Ascending aorta (tissue), 2 donors: Measurements from ENCODE around the gene TBC1D9B. TPM values are rescaled to one million over a fixed set of nuclear protein-coding genes. Genes with fewer than 3 reads are reported as not detected.

ENCODE experiments used
- DNase-seq, 2 donors: peaks; one replicate each; pipeline ENCODE4 v3.0.0-alpha.2; 2019; ENCODE audit warnings: low spot score in 2 of 2
- H3K27ac ChIP-seq, 2 donors: fragments of 200-600 bp; sonication (generic); one replicate each; pipeline ENCODE4 v1.5.1; 2016 to 2017; ENCODE audit warnings: mild to moderate bottlenecking in 1 of 2
- H3K27me3 ChIP-seq: fragments of 200-600 bp; sonication (generic); one replicate; pipeline ENCODE4 v1.5.1; 2017
- H3K36me3 ChIP-seq, 2 donors: fragments of 200-600 bp; sonication (generic); one replicate each; pipeline ENCODE4 v1.5.1; 2016
- H3K4me1 ChIP-seq, 2 donors: fragments of 200-600 bp; sonication (generic); one replicate each; pipeline ENCODE4 v1.5.1; 2016 to 2017; ENCODE audit warnings: mild to moderate bottlenecking in 1 of 2
- H3K4me3 ChIP-seq, 2 donors: fragments of 200-600 bp; sonication (generic); one replicate each; pipeline ENCODE4 v1.5.1; 2016 to 2017; ENCODE audit warnings: mild to moderate bottlenecking in 1 of 2
- H3K9me3 ChIP-seq, 2 donors: fragments of 200-600 bp; sonication (generic); one replicate each; pipeline ENCODE4 v1.5.1; 2016
- intact Hi-C: fragments of 100-400 bp; cut with DNase I; formaldehyde crosslinking; loops from one replicate; pipeline ENCODE4 v1.15.1; 2023
- total RNA-seq: library from RNA; depleted of rRNA; stranded (reverse); fragments of >200 nt; gene quantifications from one replicate; pipeline ENCODE4 v1.1.0, GENCODE V29; 2016
- TF ChIP-seq, protein P1 (sequence below), 3 experiments: fragments of 200-600 bp in 2 of 3; fragments of 450-650 bp in 1 of 3; sonication (generic) in 2 of 3; IDR thresholded peaks; one replicate each; pipeline ENCODE4 v1.5.1; 2016 to 2019; ENCODE audit warnings: antibody characterized with exemption in 3 of 3, mild to moderate bottlenecking in 1 of 3, moderate library complexity in 1 of 3

TBC1D9B gene
- total RNA-seq, 1 donor from 2014 or later, result 220 TPM

DNA sequence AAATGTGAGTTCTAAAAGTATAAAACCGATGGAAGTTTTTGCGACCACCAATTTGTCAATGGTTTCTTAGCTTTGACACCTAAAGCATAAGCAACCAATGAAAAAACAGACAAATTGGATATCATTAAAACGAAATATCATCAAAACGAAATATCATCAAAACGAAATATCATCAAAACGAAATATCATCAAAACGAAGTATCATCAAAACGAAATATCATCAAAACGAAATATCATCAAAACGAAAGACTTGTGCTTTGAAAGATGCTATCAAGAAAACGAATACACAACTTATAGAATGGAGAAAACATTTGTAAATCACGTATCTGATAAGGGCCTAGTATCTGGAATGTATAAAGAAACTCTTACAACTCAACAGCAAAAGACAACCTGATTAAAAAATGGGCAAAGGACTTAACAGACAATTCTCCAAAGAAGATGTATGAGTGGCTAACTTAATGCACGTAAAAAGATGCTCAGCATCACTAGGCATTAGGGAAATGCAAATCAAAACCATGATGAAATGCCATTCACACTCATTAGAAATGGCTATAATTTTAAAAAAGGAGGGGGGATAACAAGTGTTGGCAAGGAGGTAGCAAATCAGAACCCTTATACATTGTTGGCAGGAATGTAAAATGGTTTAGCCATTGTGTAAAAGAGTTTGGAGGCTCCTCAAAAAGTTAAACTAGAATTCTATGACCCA lies 29.4 kb upstream of the TBC1D9B start:
- intact Hi-C loops, result no loop called here
- Histone ChIP-seq H3K27ac (no peak overlapping the region), H3K4me1 (no peaks in the 10 kb centered on the region)

DNA sequence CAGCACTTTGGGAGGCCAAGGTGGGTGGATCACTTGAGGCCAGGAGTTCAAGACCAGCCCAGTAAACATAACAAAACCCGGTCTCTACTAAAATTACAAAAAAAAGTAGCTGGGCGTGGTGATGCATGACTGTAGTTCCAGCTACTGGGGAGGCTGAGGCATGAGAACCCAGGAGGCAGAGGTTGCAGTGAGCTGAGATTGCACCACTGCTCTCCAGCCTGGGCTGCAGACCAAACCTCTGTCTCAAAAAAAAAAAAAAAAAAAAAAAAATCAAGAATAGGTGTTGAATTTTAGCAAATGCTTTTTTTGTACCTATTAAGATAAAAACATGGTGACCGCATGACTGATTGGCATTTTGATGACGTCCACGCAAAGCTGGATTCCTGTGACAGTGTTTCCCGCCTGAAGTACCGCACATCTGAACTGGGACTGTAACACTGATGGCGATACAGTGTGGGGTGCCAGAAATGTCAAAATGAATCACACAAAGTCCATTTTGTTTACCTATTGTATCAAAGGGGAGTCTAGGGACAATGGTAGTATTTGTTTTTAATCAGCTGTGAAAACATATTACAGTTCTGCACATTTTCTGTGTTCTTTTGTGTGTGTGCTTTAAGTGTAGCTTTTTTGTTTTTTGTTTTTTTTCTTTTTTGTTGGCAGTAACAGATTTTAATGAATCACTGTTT lies 23.2 kb upstream of the TBC1D9B start:
- Histone ChIP-seq H3K36me3 (no peaks in the 10 kb centered on the region), H3K27me3 (no peaks in the 10 kb centered on the region), H3K9me3 (no peaks in the 10 kb centered on the region), H3K27ac (no peak overlapping the region), H3K4me3 (no peak overlapping the region), H3K4me1 (no peaks in the 10 kb centered on the region)
- intact Hi-C loops, result no loop called here
- DNase-seq, result no peak
- TF ChIP-seq, protein P1, sequence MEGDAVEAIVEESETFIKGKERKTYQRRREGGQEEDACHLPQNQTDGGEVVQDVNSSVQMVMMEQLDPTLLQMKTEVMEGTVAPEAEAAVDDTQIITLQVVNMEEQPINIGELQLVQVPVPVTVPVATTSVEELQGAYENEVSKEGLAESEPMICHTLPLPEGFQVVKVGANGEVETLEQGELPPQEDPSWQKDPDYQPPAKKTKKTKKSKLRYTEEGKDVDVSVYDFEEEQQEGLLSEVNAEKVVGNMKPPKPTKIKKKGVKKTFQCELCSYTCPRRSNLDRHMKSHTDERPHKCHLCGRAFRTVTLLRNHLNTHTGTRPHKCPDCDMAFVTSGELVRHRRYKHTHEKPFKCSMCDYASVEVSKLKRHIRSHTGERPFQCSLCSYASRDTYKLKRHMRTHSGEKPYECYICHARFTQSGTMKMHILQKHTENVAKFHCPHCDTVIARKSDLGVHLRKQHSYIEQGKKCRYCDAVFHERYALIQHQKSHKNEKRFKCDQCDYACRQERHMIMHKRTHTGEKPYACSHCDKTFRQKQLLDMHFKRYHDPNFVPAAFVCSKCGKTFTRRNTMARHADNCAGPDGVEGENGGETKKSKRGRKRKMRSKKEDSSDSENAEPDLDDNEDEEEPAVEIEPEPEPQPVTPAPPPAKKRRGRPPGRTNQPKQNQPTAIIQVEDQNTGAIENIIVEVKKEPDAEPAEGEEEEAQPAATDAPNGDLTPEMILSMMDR (IDR thresholded peaks at IDR 0.05), result no peak

More for the DNA sequence above, 29.4 kb upstream of the TBC1D9B start:
- no peak overlapping the region for H3K4me3 ChIP-seq
- no peaks in the 10 kb centered on the region for H3K9me3 ChIP-seq
- TF ChIP-seq, protein P1 (IDR thresholded peaks at IDR 0.05), result no peak
- no peaks in the 10 kb centered on the region for H3K27me3 ChIP-seq
- no peak for DNase-seq
- no peaks in the 10 kb centered on the region for H3K36me3 ChIP-seq

DNA sequence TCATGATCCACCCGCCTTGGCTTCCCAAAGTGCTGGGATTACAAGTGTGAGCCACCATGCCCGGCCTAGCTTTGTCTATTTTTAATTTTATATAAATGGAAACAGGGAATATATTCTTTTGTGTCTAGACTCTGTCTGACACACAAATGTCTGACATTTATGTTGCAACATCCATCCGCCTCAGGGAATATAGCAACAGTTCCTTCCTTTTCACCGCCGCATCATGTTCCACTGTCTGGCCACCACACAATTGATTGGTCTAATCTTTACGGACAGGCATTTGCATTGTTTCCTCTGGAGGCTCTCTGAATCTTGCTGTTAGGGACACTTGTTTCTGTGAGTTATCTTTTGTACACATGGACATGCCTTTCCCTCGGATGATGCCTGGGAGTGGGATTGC lies 20.1 kb upstream of the TBC1D9B start:
- intact Hi-C loops, result no loop called here
- Histone ChIP-seq H3K9me3 (no peaks in the 10 kb centered on the region), H3K4me3 (no peak overlapping the region), H3K27ac (no peak overlapping the region), H3K27me3 (no peaks in the 10 kb centered on the region), H3K36me3 (no peaks in the 10 kb centered on the region), H3K4me1 (no peaks in the 10 kb centered on the region)
- TF ChIP-seq, protein P1 (IDR thresholded peaks at IDR 0.05), result no peak
- DNase-seq, result no peak

DNA sequence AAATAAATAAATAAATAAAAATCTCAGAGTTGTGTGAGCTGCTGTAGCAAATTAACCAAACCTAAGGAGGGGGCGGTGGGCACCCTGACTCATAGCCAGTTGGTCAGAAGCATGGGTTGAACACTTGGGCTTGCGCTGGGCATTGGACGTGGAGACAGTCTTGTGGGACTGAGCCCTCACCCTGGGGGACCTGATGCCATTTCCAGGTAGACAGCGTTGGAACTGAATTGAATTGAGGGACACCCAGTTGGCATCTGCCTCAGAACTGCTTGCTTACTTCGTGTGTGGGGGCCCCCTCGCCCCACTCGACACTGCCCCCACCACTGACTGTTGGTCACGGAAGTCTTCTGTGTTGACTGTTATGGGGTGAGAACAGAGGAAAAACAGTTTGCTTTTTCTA lies 19.0 kb upstream of the TBC1D9B start:
- H3K4me3 ChIP-seq, result no peak overlapping the region
- H3K4me1 ChIP-seq, result no peaks in the 10 kb centered on the region
- H3K27me3 ChIP-seq, result no peaks in the 10 kb centered on the region
- no peak overlapping the region for H3K27ac ChIP-seq
- no peaks in the 10 kb centered on the region for H3K9me3 ChIP-seq
- TF ChIP-seq, protein P1 (IDR thresholded peaks at IDR 0.05), result no peak
- H3K36me3 ChIP-seq, result no peaks in the 10 kb centered on the region
- intact Hi-C loops, result no loop called here
- DNase-seq, result no peak

DNA sequence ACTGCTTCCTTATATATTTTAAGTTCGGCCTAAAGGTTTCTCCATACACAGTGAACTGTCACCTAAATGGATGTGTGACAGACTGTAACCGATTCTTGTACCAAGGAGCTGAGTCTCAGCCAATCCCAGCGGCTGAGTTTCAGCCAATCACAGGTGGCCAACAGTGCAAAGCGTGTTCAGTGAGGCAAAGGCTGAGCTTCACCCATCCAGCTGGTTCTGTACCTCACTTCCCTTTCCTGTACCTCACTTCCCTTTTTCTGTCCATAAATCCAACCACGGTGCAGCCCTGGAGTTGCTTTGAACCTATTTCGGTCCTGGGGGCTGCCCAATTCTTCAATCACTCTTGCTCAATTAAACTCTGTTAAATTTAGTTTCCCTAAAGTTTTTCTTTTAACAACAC lies 15.7 kb upstream of the TBC1D9B start:
- TF ChIP-seq, protein P1 (IDR thresholded peaks at IDR 0.05), result no peak
- no peak overlapping the region for H3K4me3 ChIP-seq
- DNase-seq, result no peak
- no peaks in the 10 kb centered on the region for H3K4me1 ChIP-seq
- intact Hi-C loops, result no loop called here
- no peaks in the 10 kb centered on the region for H3K36me3 ChIP-seq
- no peak overlapping the region for H3K27ac ChIP-seq
- H3K9me3 ChIP-seq, result no peaks in the 10 kb centered on the region
- no peaks in the 10 kb centered on the region for H3K27me3 ChIP-seq
